Ishikawa (cell line): ENCODE measurements around the gene TMEM164.

Experiments used
- CEBPB ChIP-seq: IDR thresholded peaks from 2 replicates; pipeline ENCODE4 v1.6.1; 2012
- CREB1 ChIP-seq: IDR thresholded peaks from 2 replicates; pipeline ENCODE4 v1.6.1; 2012; ENCODE audit warnings: low read depth
- EGR1 ChIP-seq: IDR thresholded peaks from 2 replicates; pipeline ENCODE4 v1.6.1; 2012
- EP300 ChIP-seq: IDR thresholded peaks from 2 replicates; pipeline ENCODE4 v1.6.1; 2012; ENCODE audit warnings: borderline replicate concordance
- FOXM1 ChIP-seq: IDR thresholded peaks from 2 replicates; pipeline ENCODE4 v1.6.1; 2012; ENCODE audit warnings: low read depth, borderline replicate concordance
- NFIC ChIP-seq: IDR thresholded peaks from 2 replicates; pipeline ENCODE4 v1.6.1; 2012
- RAD21 ChIP-seq: IDR thresholded peaks from 2 replicates; pipeline ENCODE4 v1.6.1; 2012; ENCODE audit warnings: low read depth
- TAF1 ChIP-seq: IDR thresholded peaks from 2 replicates; pipeline ENCODE4 v1.6.1; 2012; ENCODE audit warnings: low read depth, mild to moderate bottlenecking
- TCF12 ChIP-seq: IDR thresholded peaks from 2 replicates; pipeline ENCODE4 v1.6.1; 2012; ENCODE audit warnings: low read depth
- TEAD4 ChIP-seq: IDR thresholded peaks from 2 replicates; pipeline ENCODE4 v1.6.1; 2012
- YY1 ChIP-seq: IDR thresholded peaks from 2 replicates; pipeline ENCODE4 v1.6.1; 2012; ENCODE audit warnings: low read depth
- ZBTB7A ChIP-seq: IDR thresholded peaks from 2 replicates; pipeline ENCODE4 v1.6.1; 2012; ENCODE audit warnings: low read depth
- TF ChIP-seq, protein P1 (sequence below): IDR thresholded peaks from 2 replicates; pipeline ENCODE4 v1.6.1; 2012
- TF ChIP-seq, protein P2 (sequence below): IDR thresholded peaks from 2 replicates; pipeline ENCODE4 v1.6.1; 2012
- TF ChIP-seq, protein P3 (sequence below): IDR thresholded peaks from 2 replicates; pipeline ENCODE4 v1.6.1; 2012; ENCODE audit warnings: low read depth, mild to moderate bottlenecking

Gene TMEM164

DNA sequence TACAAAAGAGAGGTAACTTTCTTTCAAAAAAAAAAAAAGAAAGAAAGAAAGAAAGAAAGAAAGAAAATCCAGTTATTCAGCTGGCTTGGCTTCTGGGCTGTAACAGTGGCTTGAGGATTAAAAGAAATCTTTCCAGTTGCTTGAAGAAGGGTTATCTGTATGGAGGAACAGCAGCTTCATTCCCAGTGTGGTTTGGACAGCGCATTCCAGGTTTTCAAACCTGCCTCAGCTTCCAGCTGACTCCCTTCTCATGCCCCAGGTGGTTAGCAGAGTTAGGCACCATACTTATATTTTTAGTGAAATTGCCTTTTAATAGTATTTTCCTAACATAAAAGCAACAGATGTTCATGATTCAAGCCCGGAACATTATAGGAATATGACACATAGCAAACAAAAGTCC, 48.6 kb downstream of the TMEM164 start:
- TF ChIP-seq FOXM1 = no peak
- no peak for TF ChIP-seq TCF12
- no peak for TF ChIP-seq TAF1
- TF ChIP-seq EP300 = no peak
- no peak for TF ChIP-seq CEBPB
- no peak for TF ChIP-seq NFIC
- no peak for TF ChIP-seq RAD21
- TF ChIP-seq CREB1 = no peak
- no peak for TF ChIP-seq TEAD4
- TF ChIP-seq, protein P1, sequence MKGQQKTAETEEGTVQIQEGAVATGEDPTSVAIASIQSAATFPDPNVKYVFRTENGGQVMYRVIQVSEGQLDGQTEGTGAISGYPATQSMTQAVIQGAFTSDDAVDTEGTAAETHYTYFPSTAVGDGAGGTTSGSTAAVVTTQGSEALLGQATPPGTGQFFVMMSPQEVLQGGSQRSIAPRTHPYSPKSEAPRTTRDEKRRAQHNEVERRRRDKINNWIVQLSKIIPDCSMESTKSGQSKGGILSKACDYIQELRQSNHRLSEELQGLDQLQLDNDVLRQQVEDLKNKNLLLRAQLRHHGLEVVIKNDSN = no peak
- no peak for TF ChIP-seq EGR1
- no peak for TF ChIP-seq YY1

DNA sequence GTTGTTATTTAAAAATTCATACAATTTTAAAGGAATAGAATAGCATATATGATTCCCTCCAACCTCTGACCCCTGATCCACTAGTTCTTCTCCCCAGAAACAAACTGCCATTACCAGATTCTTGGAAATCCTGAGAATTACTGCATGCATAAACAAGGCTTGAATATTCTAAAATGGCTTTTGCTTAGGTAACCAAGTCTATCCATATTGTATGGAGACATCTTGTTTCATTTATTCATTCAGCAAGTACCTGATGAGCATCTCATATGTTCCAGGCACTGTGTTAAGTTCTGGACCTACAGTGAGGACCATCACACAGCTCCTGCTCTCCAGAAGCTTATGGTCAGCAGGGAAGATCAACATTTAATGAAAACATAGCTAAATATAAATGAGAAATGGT, 49.4 kb downstream of the TMEM164 start:
- TF ChIP-seq TAF1 (no peak), CREB1 (no peak), YY1 (no peak), CEBPB (no peak), TCF12 (no peak), FOXM1 (no peak), NFIC (no peak), EGR1 (no peak), EP300 (no peak), TEAD4 (no peak), RAD21 (no peak), ZBTB7A (no peak)
- TF ChIP-seq, protein P2, sequence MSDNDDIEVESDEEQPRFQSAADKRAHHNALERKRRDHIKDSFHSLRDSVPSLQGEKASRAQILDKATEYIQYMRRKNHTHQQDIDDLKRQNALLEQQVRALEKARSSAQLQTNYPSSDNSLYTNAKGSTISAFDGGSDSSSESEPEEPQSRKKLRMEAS = no peak
- TF ChIP-seq, protein P3, sequence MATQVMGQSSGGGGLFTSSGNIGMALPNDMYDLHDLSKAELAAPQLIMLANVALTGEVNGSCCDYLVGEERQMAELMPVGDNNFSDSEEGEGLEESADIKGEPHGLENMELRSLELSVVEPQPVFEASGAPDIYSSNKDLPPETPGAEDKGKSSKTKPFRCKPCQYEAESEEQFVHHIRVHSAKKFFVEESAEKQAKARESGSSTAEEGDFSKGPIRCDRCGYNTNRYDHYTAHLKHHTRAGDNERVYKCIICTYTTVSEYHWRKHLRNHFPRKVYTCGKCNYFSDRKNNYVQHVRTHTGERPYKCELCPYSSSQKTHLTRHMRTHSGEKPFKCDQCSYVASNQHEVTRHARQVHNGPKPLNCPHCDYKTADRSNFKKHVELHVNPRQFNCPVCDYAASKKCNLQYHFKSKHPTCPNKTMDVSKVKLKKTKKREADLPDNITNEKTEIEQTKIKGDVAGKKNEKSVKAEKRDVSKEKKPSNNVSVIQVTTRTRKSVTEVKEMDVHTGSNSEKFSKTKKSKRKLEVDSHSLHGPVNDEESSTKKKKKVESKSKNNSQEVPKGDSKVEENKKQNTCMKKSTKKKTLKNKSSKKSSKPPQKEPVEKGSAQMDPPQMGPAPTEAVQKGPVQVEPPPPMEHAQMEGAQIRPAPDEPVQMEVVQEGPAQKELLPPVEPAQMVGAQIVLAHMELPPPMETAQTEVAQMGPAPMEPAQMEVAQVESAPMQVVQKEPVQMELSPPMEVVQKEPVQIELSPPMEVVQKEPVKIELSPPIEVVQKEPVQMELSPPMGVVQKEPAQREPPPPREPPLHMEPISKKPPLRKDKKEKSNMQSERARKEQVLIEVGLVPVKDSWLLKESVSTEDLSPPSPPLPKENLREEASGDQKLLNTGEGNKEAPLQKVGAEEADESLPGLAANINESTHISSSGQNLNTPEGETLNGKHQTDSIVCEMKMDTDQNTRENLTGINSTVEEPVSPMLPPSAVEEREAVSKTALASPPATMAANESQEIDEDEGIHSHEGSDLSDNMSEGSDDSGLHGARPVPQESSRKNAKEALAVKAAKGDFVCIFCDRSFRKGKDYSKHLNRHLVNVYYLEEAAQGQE = no peak
- TF ChIP-seq, protein P1 = no peak

DNA sequence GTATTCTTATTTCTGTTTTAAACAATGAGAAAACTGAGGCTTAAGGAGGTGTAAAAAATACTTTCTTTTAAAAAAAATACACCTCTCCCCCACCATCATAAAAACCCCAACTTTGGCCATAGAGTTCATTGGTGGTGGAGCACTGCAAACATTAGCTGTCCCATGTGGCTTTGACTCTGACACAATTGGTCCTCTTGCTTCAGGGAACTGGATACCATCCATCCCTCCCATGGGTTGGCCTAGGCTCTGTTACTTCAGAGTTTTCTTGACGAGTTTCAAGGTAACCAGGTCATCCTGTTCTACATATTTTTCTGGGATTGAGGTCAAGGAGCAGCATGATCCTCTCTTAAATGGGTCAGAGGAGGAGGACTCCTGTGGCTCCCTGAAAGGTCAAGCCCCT, 50.5 kb downstream of the TMEM164 start:
- TF ChIP-seq CEBPB = no peak
- TF ChIP-seq TEAD4 = no peak
- no peak for TF ChIP-seq EP300
- no peak for TF ChIP-seq TCF12
- no peak for TF ChIP-seq ZBTB7A
- TF ChIP-seq EGR1 = no peak
- no peak for TF ChIP-seq NFIC
- no peak for TF ChIP-seq FOXM1
- TF ChIP-seq YY1 = no peak
- TF ChIP-seq CREB1 = no peak
- TF ChIP-seq, protein P2 = no peak
- TF ChIP-seq, protein P1 = no peak
- no peak for TF ChIP-seq RAD21
- TF ChIP-seq, protein P3 = no peak
- TF ChIP-seq TAF1 = no peak

DNA sequence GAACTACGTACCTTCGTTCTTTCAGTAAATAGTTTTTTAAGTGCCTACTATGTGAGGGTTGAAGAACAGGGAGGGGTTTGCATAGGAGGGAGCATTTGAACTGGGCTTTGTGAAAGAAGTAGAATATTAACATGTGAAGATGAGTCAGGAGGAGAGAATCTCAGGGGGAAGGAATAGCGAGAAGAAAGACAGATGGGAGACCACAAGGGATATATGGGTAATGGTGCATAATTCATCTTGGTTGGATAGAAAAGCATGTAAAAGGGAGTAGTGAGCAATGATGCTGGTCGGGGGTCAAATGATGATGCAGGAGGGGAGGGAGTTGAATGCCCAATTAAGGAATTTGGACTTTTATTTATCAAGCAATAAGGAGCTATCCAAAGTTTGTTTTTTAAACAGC, 52.7 kb downstream of the TMEM164 start:
- TF ChIP-seq CEBPB (no peak), CREB1 (no peak), YY1 (no peak), EP300 (no peak), NFIC (no peak)
- TF ChIP-seq, protein P3 = no peak
